BE2C (cell line): ENCODE data around the gene TAF5L.
A peak's percentile ranks its signal among the peaks of the same experiment; 100 is the strongest.

ENCODE experiments used
- DNase-seq: peaks from one replicate; pipeline ENCODE4 v3.0.0-alpha.2; 2020
- H3K27me3 ChIP-seq: fragments of 250-450 bp; sonication (Bioruptor Pico); 2 replicates; pipeline ENCODE4 v1.5.1; 2020; ENCODE audit warnings: mild to moderate bottlenecking
- H3K36me3 ChIP-seq: fragments of 250-450 bp; sonication (Bioruptor Pico); 2 replicates; pipeline ENCODE4 v1.5.1; 2020; ENCODE audit warnings: mild to moderate bottlenecking
- H3K4me1 ChIP-seq: fragments of 250-450 bp; sonication (Bioruptor Pico); 2 replicates; pipeline ENCODE4 v1.5.1; 2020
- H3K4me3 ChIP-seq: 2 replicates; pipeline ENCODE4 v1.5.1; 2011; ENCODE audit warnings: low read depth, low read length
- H3K9me3 ChIP-seq: fragments of 250-450 bp; sonication (Bioruptor Pico); 2 replicates; pipeline ENCODE4 v1.5.1; 2020
- CTCF ChIP-seq: IDR thresholded peaks from 2 replicates; pipeline ENCODE4 v1.5.1; 2012; ENCODE audit warnings: mild to moderate bottlenecking, low read depth, low read length

TAF5L gene

GRCh38 chr1:229582715-229583114 is 43.2 kb downstream of the TAF5L start:
- no peak overlapping the region for H3K4me3 ChIP-seq
- DNase-seq, result no peak
- no peak for TF ChIP-seq CTCF
- no peaks in the 10 kb centered on the region for H3K9me3 ChIP-seq
- no peaks in the 10 kb centered on the region for H3K27me3 ChIP-seq
- peaks cover 9% of the 10 kb centered on the region for H3K4me1 ChIP-seq
- no peaks in the 10 kb centered on the region for H3K36me3 ChIP-seq

DNA sequence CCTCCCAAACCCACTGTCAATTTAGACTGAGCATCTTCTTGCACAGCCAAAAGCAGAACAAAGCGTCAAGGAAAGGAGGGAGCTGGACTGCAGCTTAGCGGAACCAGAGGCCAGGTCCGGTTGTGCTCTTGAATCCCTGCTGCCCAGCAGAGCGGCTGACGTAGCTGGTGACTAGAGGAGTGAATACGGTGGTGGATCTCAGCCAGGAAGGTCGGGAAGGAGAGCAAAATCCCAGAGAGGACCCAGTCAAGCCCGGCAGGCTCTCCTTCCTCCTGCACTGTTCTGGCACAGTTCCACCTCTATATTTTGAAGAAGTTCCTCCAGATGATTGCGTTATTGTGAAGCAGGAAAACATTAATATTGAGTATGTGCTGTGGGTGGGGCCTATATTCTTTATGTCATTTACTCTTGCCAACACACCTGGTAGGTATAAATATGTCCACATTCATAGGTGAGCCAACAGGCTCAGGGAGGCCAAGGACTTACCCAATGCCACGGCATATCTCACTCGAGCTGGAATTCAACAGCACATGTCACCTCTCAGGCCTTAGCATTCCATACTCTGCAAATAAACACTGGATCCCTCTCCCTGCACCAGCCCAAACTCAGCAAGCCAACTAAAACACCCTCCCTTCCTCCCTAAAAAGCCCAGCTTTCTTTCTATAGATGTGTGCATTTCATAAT is 43.8 kb downstream of the TAF5L start:
- DNase-seq, result no peak
- Histone ChIP-seq H3K4me1 (peaks cover 9% of the 10 kb centered on the region), H3K4me3 (no peak overlapping the region), H3K27me3 (no peaks in the 10 kb centered on the region), H3K9me3 (no peaks in the 10 kb centered on the region), H3K36me3 (no peaks in the 10 kb centered on the region)
- no peak for TF ChIP-seq CTCF

DNA sequence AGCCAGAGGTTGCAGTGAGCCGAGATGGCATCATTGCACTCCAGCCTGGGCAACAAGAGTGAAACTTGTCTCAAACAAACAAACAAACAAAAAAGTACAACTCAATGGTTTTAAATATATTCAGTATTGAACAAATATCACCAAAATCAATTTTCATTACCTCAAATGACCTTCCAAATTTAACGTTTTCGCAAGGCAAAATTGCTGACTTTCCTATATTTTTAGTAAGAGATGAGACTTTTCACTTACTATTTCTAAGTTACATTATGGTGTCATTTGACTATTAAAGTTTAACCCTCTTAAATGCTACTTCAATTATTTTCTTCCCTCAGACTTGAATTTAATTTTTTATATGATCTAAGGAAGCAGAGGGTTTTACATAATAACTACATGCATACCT is 44.4 kb downstream of the TAF5L start:
- Histone ChIP-seq H3K9me3 (no peaks in the 10 kb centered on the region), H3K4me1 (peaks cover 9% of the 10 kb centered on the region), H3K4me3 (no peak overlapping the region), H3K36me3 (no peaks in the 10 kb centered on the region), H3K27me3 (no peaks in the 10 kb centered on the region)
- no peak for DNase-seq
- no peak for TF ChIP-seq CTCF

DNA sequence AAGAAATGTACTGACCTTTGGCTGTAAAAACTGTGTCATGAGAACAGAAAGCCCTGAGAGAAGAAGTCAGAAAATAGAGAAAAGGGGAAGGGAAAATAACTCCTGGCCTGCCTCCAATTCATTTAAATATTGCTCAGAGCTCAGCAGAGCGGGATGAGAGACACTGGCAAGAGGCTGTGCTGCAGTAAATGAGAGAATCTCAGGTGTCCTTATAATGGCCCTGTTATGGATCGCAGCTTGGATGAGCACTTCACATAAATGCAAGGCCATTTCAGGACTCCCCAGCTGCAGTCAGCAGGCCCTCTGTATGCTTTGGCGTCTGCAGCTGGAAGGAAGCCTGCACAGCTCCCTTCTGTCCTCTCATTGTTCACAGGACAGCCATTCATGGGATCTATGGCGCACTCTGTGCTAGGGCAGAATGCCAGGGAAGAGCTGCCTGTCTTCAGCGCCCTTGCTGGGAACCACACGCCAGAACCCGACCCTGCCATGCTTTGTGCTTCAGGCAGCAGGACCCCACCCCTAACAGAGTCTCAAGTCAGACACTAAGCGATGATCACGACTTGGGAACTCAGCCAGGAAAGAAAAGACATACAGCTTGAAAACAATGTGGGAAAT is 46.8 kb downstream of the TAF5L start:
- peaks cover 15% of the 10 kb centered on the region for H3K4me1 ChIP-seq
- no peaks in the 10 kb centered on the region for H3K27me3 ChIP-seq
- peak overlapping the region; percentile 17 for H3K4me3 ChIP-seq
- no peak for TF ChIP-seq CTCF
- DNase-seq, result peak; percentile 68
- H3K9me3 ChIP-seq, result no peaks in the 10 kb centered on the region
- H3K36me3 ChIP-seq, result no peaks in the 10 kb centered on the region

GRCh38 chr1:229578168-229579058 is 47.5 kb downstream of the TAF5L start:
- H3K36me3 ChIP-seq, result no peaks in the 10 kb centered on the region
- no peak overlapping the region; the same call in 1 of the 2 replicates for H3K4me3 ChIP-seq
- H3K9me3 ChIP-seq, result no peaks in the 10 kb centered on the region
- H3K4me1 ChIP-seq, result peaks cover 15% of the 10 kb centered on the region
- DNase-seq, result no peak
- no peak for TF ChIP-seq CTCF
- no peaks in the 10 kb centered on the region for H3K27me3 ChIP-seq
